Liver (tissue), 9 donors: Measurements from ENCODE around the gene PDZD2. TPM values are rescaled to one million over a fixed set of nuclear protein-coding genes. Genes with fewer than 3 reads are reported as not detected.

Experiments used
- DNase-seq: peaks from one replicate; pipeline ENCODE4 v3.0.0-alpha.2; 2017; ENCODE audit warnings: low spot score
- H3K27ac ChIP-seq, 2 donors: one replicate each; pipeline ENCODE4 v1.7.0; 2013; ENCODE audit warnings: inconsistent platforms in 2 of 2, low read length in 2 of 2, control low read depth in 1 of 2, low read depth in 1 of 2, mild to moderate bottlenecking in 1 of 2
- H3K27me3 ChIP-seq, 4 donors: one replicate each; pipeline versions ENCODE4 v1.6.1 to v1.7.0; 2013; ENCODE audit warnings: low read length in 3 of 4, inconsistent platforms in 1 of 4, mild to moderate bottlenecking in 1 of 4, moderate library complexity in 1 of 4; ENCODE audit not compliant: control insufficient read depth in 4 of 4, insufficient read depth in 4 of 4
- H3K36me3 ChIP-seq, 4 donors: one replicate each; pipeline versions ENCODE4 v1.6.1 to v1.7.0; 2013; ENCODE audit warnings: low read length in 3 of 4, mild to moderate bottlenecking in 3 of 4, low read depth in 1 of 4, moderate library complexity in 1 of 4; ENCODE audit not compliant: control insufficient read depth in 4 of 4, insufficient read depth in 3 of 4
- H3K4me1 ChIP-seq, 4 donors: one replicate each; pipeline versions ENCODE4 v1.6.1 to v1.7.0; 2013; ENCODE audit warnings: low read length in 3 of 4, mild to moderate bottlenecking in 3 of 4, moderate library complexity in 1 of 4; ENCODE audit not compliant: control insufficient read depth in 4 of 4, insufficient read depth in 4 of 4
- H3K4me3 ChIP-seq, 3 donors: one replicate each; pipeline versions ENCODE4 v1.6.1 to v1.7.0; 2013; ENCODE audit warnings: low read length in 3 of 3, control low read depth in 1 of 3, low read depth in 1 of 3, mild to moderate bottlenecking in 1 of 3
- H3K9ac ChIP-seq, 2 donors: one replicate each; pipeline ENCODE4 v1.7.0; 2013; ENCODE audit warnings: low read length in 2 of 2, mild to moderate bottlenecking in 2 of 2, moderate library complexity in 2 of 2, control low read depth in 1 of 2, low read depth in 1 of 2
- H3K9me3 ChIP-seq, 4 donors: one replicate each; pipeline versions ENCODE4 v1.6.1 to v1.7.0; 2013; ENCODE audit warnings: low read length in 3 of 4; ENCODE audit not compliant: control insufficient read depth in 4 of 4
- EGR1 ChIP-seq, 2 donors: IDR thresholded peaks; 2 replicates each; pipeline ENCODE4 v1.6.1; 2016 to 2018; ENCODE audit warnings: antibody characterized with exemption in 2 of 2, low read depth in 2 of 2
- FOXA1 ChIP-seq: IDR thresholded peaks from 2 replicates; pipeline ENCODE4 v1.6.1; 2016; ENCODE audit warnings: antibody characterized with exemption
- FOXA2 ChIP-seq: IDR thresholded peaks from 2 replicates; pipeline ENCODE4 v1.6.1; 2016; ENCODE audit warnings: antibody characterized with exemption
- GABPA ChIP-seq, 2 donors: IDR thresholded peaks in 1 of 2; conservative IDR thresholded peaks in 1 of 2; 2 replicates each; pipeline ENCODE4 v1.6.1; 2016; ENCODE audit warnings: antibody characterized with exemption in 2 of 2, mild to moderate bottlenecking in 1 of 2, moderate library complexity in 1 of 2
- HNF4G ChIP-seq: IDR thresholded peaks from 2 replicates; pipeline ENCODE4 v1.6.1; 2016; ENCODE audit warnings: antibody characterized with exemption
- JUND ChIP-seq, 2 donors: IDR thresholded peaks; 2 replicates each; pipeline ENCODE4 v1.6.1; 2016; ENCODE audit warnings: antibody characterized with exemption in 2 of 2
- MAX ChIP-seq: IDR thresholded peaks from 2 replicates; pipeline ENCODE4 v1.6.1; 2016; ENCODE audit warnings: antibody characterized with exemption
- RAD21 ChIP-seq, 2 donors: IDR thresholded peaks; 2 replicates each; pipeline ENCODE4 v1.6.1; 2016; ENCODE audit warnings: antibody characterized with exemption in 2 of 2, mild to moderate bottlenecking in 2 of 2
- REST ChIP-seq: IDR thresholded peaks from 2 replicates; pipeline ENCODE4 v1.6.1; 2016; ENCODE audit warnings: antibody characterized with exemption, mild to moderate bottlenecking
- SP1 ChIP-seq: IDR thresholded peaks from 2 replicates; pipeline ENCODE4 v1.6.1; 2018; ENCODE audit warnings: antibody characterized with exemption, mild to moderate bottlenecking
- YY1 ChIP-seq: IDR thresholded peaks from 2 replicates; pipeline ENCODE4 v1.6.1; 2016; ENCODE audit warnings: antibody characterized with exemption, mild to moderate bottlenecking
- ZBTB33 ChIP-seq: IDR thresholded peaks from 2 replicates; pipeline ENCODE4 v1.6.1; 2016; ENCODE audit warnings: antibody characterized with exemption
- WGBS: extraction: QIAGEN DNeasy Blood & Tissue Kit; methylation state at CpG from one replicate; pipeline ENCODE4 v1.1.7; 2013; 5-methylcytosine and 5-hydroxymethylcytosine counted together
- polyA plus RNA-seq, 2 donors: library from polyadenylated mRNA; stranded (reverse) in 1 of 2; unstranded in 1 of 2; fragments of 200-250 nt in 1 of 2; fragments of >200 nt in 1 of 2; fragmentation: Nextera tagmentation in 1 of 2; extraction: Ambion mirVana in 1 of 2; gene quantifications; one replicate each; pipeline versions ENCODE4 v1.2.1 to v1.2.3, GENCODE V29; 2013 to 2015
- total RNA-seq, 2 donors: library from RNA; depleted of rRNA; stranded (reverse); fragments of >200 nt; gene quantifications; one replicate each; pipeline ENCODE4 v1.2.3, GENCODE V29; 2014
- donor health status: healthy.
- donor health status: healthy.
- donor health status: healthy.
- donor health status: healthy.
- donor health status: healthy.

PDZD2 gene
- total and polyA plus RNA-seq, 4 donors, result 0.27 to 1.1 (median 0.54) TPM

GRCh38 chr5:31655491-31655890 is 16.6 kb downstream of the PDZD2 start:
- Histone ChIP-seq H3K9me3 (no peaks in the 10 kb centered on the region), H3K4me3 (no peak overlapping the region), H3K4me1 (no peaks in the 10 kb centered on the region), H3K27me3 (peaks cover 0 to 5% (median 0%) of the 10 kb centered on the region in 4 donors), H3K36me3 (no peaks in the 10 kb centered on the region), H3K27ac (no peak overlapping the region), H3K9ac (no peak overlapping the region)
- no peak for DNase-seq
- TF ChIP-seq RAD21 (IDR thresholded peaks at IDR 0.05) (no peak), REST (no peak), SP1 (no peak), FOXA1 (no peak), FOXA2 (no peak), HNF4G (no peak), GABPA (IDR thresholded peaks at IDR 0.05 in 1 of 2, conservative IDR thresholded peaks at IDR 0.05 in 1 of 2) (no peak)
- WGBS, result 89% methylated on average over 3 of the region's 3 CpGs

- no peak for TF ChIP-seq RAD21 (IDR thresholded peaks at IDR 0.05)
- no peak for TF ChIP-seq HNF4G
- TF ChIP-seq MAX, result no peak
- TF ChIP-seq JUND (IDR thresholded peaks at IDR 0.05), result no peak
- TF ChIP-seq EGR1 (IDR thresholded peaks at IDR 0.05; ENCODE audit: low read depth in 2 of 2), result no peak
- H3K27ac ChIP-seq, result no peak overlapping the region
- DNase-seq, result no peak
- no peaks in the 10 kb centered on the region for H3K36me3 ChIP-seq
- H3K4me1 ChIP-seq, result no peaks in the 10 kb centered on the region
- no peaks in the 10 kb centered on the region for H3K9me3 ChIP-seq
- peaks cover 0 to 7% (median 0%) of the 10 kb centered on the region in 4 donors for H3K27me3 ChIP-seq
- no peak overlapping the region for H3K4me3 ChIP-seq
- 57% methylated on average over 4 of the region's 4 CpGs for WGBS
- H3K9ac ChIP-seq, result no peak overlapping the region
Measured at GRCh38 chr5:31656806-31657205, 17.9 kb downstream of the PDZD2 start.

- DNase-seq, result no peak
Measured at GRCh38 chr5:31657315-31657979, 18.5 kb downstream of the PDZD2 start.

More at GRCh38 chr5:31657315-31657979, 18.5 kb downstream of the PDZD2 start:
- Histone ChIP-seq H3K27me3 (peaks cover 0 to 7% (median 0%) of the 10 kb centered on the region in 4 donors), H3K4me1 (no peaks in the 10 kb centered on the region), H3K36me3 (no peaks in the 10 kb centered on the region), H3K4me3 (no peak overlapping the region), H3K27ac (no peak overlapping the region), H3K9me3 (no peaks in the 10 kb centered on the region), H3K9ac (no peak overlapping the region)
- TF ChIP-seq YY1 (no peak), FOXA1 (no peak), ZBTB33 (no peak)
- 75% methylated on average over 11 of the region's 11 CpGs for WGBS
